Gastroesophageal sphincter (tissue), 3 donors: ENCODE measurements around the gene DACH1.

Source experiments
- EP300 ChIP-seq: sonication (generic); formaldehyde crosslinking; IDR thresholded peaks from one replicate; pipeline ENCODE4 v1.6.1; 2017; ENCODE audit warnings: antibody characterized with exemption, mild to moderate bottlenecking
- POLR2A ChIP-seq, 2 donors: fragments of 450-650 bp; IDR thresholded peaks; one replicate each; pipeline ENCODE4 v1.6.1; 2017; ENCODE audit warnings: antibody characterized with exemption in 2 of 2, mild to moderate bottlenecking in 2 of 2, moderate library complexity in 1 of 2
- TF ChIP-seq, protein P1 (sequence below), 4 experiments: fragments of 200-600 bp in 2 of 4; fragments of 450-650 bp in 2 of 4; sonication (generic) in 1 of 4; IDR thresholded peaks; one replicate each; pipeline ENCODE4 v1.5.1; 2017 to 2019; ENCODE audit warnings: antibody characterized with exemption in 4 of 4, mild to moderate bottlenecking in 2 of 4, moderate library complexity in 2 of 4

DNA sequence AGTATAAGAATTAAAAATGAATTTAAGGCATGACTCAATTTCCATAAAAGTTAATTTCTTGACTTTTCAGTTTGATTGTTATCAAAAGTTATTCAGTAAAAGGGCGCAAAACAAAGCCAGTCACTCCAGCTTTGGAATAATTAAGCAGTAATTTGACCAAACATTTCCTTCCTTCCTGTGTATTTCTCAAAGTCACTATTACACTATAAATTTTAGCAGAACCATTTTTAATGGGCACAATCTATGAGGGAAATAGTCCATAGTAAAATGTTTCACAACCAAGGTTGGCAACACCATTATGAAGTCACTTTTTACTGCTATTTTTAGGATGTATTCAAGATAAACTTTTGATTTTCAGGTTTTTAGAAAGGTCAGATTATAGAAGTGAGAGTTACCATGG lies 91.0 kb downstream of the DACH1 start:
- TF ChIP-seq POLR2A (IDR thresholded peaks at IDR 0.05) (no peak), EP300 (no peak)
- TF ChIP-seq, protein P1, sequence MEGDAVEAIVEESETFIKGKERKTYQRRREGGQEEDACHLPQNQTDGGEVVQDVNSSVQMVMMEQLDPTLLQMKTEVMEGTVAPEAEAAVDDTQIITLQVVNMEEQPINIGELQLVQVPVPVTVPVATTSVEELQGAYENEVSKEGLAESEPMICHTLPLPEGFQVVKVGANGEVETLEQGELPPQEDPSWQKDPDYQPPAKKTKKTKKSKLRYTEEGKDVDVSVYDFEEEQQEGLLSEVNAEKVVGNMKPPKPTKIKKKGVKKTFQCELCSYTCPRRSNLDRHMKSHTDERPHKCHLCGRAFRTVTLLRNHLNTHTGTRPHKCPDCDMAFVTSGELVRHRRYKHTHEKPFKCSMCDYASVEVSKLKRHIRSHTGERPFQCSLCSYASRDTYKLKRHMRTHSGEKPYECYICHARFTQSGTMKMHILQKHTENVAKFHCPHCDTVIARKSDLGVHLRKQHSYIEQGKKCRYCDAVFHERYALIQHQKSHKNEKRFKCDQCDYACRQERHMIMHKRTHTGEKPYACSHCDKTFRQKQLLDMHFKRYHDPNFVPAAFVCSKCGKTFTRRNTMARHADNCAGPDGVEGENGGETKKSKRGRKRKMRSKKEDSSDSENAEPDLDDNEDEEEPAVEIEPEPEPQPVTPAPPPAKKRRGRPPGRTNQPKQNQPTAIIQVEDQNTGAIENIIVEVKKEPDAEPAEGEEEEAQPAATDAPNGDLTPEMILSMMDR (IDR thresholded peaks at IDR 0.05) = no peak
